Activated CD4-positive, alpha-beta memory T cell treated with anti-CD3 and anti-CD28 coated beads, Interleukin-2, amount 10 ng/mL, durations not matched to agents 7 days and 5 days (primary cell): Measurements from ENCODE around the gene CLIC5. TPM values are rescaled to one million over a fixed set of nuclear protein-coding genes. Genes with fewer than 3 reads are reported as not detected.

Experiments
- CTCF ChIA-PET: fragments of 350-600 bp; sonication (Branson Sonifier 250); formaldehyde crosslinking; loops from one replicate; lab custom pipeline; 2021; ENCODE audit warnings: antibody characterized with exemption, inconsistent platforms; lab: Charles Lee
- POLR2A ChIA-PET: fragments of 350-600 bp; sonication (Branson Sonifier 250); formaldehyde crosslinking; loops from one replicate; lab custom pipeline; 2021; ENCODE audit warnings: antibody characterized with exemption; lab: Charles Lee
- DNase-seq: peaks from one replicate; pipeline ENCODE4 v3.0.0-alpha.2; 2020
- H3K27ac Mint-ChIP-seq: one replicate; pipeline ENCODE4 v1.8.0; 2021; ENCODE audit warnings: mild to moderate bottlenecking, mixed read lengths
- H3K27me3 Mint-ChIP-seq: one replicate; pipeline ENCODE4 v1.8.0; 2021; ENCODE audit warnings: mixed read lengths
- H3K36me3 Mint-ChIP-seq: one replicate; pipeline ENCODE4 v1.8.0; 2021; ENCODE audit warnings: low read depth, mixed read lengths
- H3K4me1 Mint-ChIP-seq: one replicate; pipeline ENCODE4 v1.8.0; 2021; ENCODE audit warnings: mixed read lengths
- H3K4me3 Mint-ChIP-seq: one replicate; pipeline ENCODE4 v1.8.0; 2021; ENCODE audit warnings: mild to moderate bottlenecking, mixed read lengths
- H3K9me3 Mint-ChIP-seq: one replicate; pipeline ENCODE4 v1.8.0; 2021; ENCODE audit warnings: mixed read lengths
- total RNA-seq, 2 experiments: library from RNA; stranded (reverse); gene quantifications; one replicate each; pipeline ENCODE4 v1.2.3, GENCODE V29; 2021

CLIC5 gene
- total RNA-seq, 2 experiments from 2014 or later, result 7.4 to 8.4 TPM

- H3K27me3 Mint-ChIP-seq, result no peaks in the 10 kb centered on the region
- H3K9me3 Mint-ChIP-seq, result no peaks in the 10 kb centered on the region
- H3K36me3 Mint-ChIP-seq, result no peaks in the 10 kb centered on the region
- peaks cover 1% of the 10 kb centered on the region for H3K4me1 Mint-ChIP-seq
- ChIA-PET POLR2A (interaction anchor here (1.0 kb wide), 1 partner anchor 13 kb away, joined by 3 read pairs; no protein-coding TSS in a partner anchor), CTCF (no interaction called here)
- no peak overlapping the region for H3K4me3 Mint-ChIP-seq
- no peak for DNase-seq
- no peak overlapping the region for H3K27ac Mint-ChIP-seq
Measured at GRCh38 chr6:45843848-45844521, 171.7 kb downstream of the CLIC5 start.

- H3K4me1 Mint-ChIP-seq, result peaks cover 29% of the 10 kb centered on the region
- no peak for DNase-seq
- H3K27me3 Mint-ChIP-seq, result no peaks in the 10 kb centered on the region
- H3K4me3 Mint-ChIP-seq, result no peak overlapping the region
- no peaks in the 10 kb centered on the region for H3K36me3 Mint-ChIP-seq
- H3K9me3 Mint-ChIP-seq, result no peaks in the 10 kb centered on the region
- ChIA-PET CTCF (no interaction called here), POLR2A (no interaction called here)
- H3K27ac Mint-ChIP-seq, result no peak overlapping the region
Measured at GRCh38 chr6:45841062-45841461, 174.6 kb downstream of the CLIC5 start.

GRCh38 chr6:45838996-45839395, 176.7 kb downstream of the CLIC5 start:
- no peaks in the 10 kb centered on the region for H3K36me3 Mint-ChIP-seq
- H3K27me3 Mint-ChIP-seq, result no peaks in the 10 kb centered on the region
- ChIA-PET CTCF (interaction anchor here (2.6 kb wide), 1 partner anchor 84 kb away, joined by 9 read pairs; no protein-coding TSS in a partner anchor), POLR2A (interaction anchor here (0.6 to 0.9 kb wide), 2 partner anchors 9 to 66 kb away, joined by 3 to 4 read pairs; no protein-coding TSS in a partner anchor)
- no peak overlapping the region for H3K27ac Mint-ChIP-seq
- no peak for DNase-seq
- H3K4me1 Mint-ChIP-seq, result peaks cover 47% of the 10 kb centered on the region
- H3K9me3 Mint-ChIP-seq, result no peaks in the 10 kb centered on the region
- no peak overlapping the region for H3K4me3 Mint-ChIP-seq

- ChIA-PET CTCF (interaction anchor here (2.6 kb wide), 1 partner anchor 85 kb away, joined by 9 read pairs; no protein-coding TSS in a partner anchor), POLR2A (interaction anchor here (0.6 to 0.9 kb wide), 2 partner anchors 9 to 66 kb away, joined by 3 to 4 read pairs; no protein-coding TSS in a partner anchor)
- Mint-ChIP-seq H3K36me3 (no peaks in the 10 kb centered on the region), H3K4me1 (peaks cover 51% of the 10 kb centered on the region), H3K27me3 (no peaks in the 10 kb centered on the region), H3K27ac (no peak overlapping the region), H3K4me3 (no peak overlapping the region), H3K9me3 (no peaks in the 10 kb centered on the region)
- no peak for DNase-seq
Measured at GRCh38 chr6:45838451-45838850, 177.2 kb downstream of the CLIC5 start.

- H3K4me3 Mint-ChIP-seq, result no peak overlapping the region
- CTCF ChIA-PET, result interaction anchor here (2.6 kb wide), 1 partner anchor 85 kb away, joined by 9 read pairs; no protein-coding TSS in a partner anchor
- H3K27me3 Mint-ChIP-seq, result no peaks in the 10 kb centered on the region
- peak overlapping the region; percentile 37 for H3K27ac Mint-ChIP-seq
- H3K9me3 Mint-ChIP-seq, result no peaks in the 10 kb centered on the region
- POLR2A ChIA-PET, result interaction anchor here (0.6 to 1.5 kb wide), 4 partner anchors 36 to 247 kb away, joined by 3 to 4 read pairs (median 3); no protein-coding TSS in a partner anchor
- DNase-seq, result no peak
- H3K4me1 Mint-ChIP-seq, result peaks cover 52% of the 10 kb centered on the region
- H3K36me3 Mint-ChIP-seq, result no peaks in the 10 kb centered on the region
Measured at GRCh38 chr6:45837541-45838200, 178.0 kb downstream of the CLIC5 start.

- H3K27ac Mint-ChIP-seq, result no peak overlapping the region
- CTCF ChIA-PET, result interaction anchor here (1.1 to 2.6 kb wide), 2 partner anchors 86 to 122 kb away, joined by 3 to 9 read pairs; no protein-coding TSS in a partner anchor
- no peaks in the 10 kb centered on the region for H3K27me3 Mint-ChIP-seq
- no peak for DNase-seq
- H3K9me3 Mint-ChIP-seq, result no peaks in the 10 kb centered on the region
- H3K36me3 Mint-ChIP-seq, result no peaks in the 10 kb centered on the region
- POLR2A ChIA-PET, result interaction anchor here (1.1 to 1.5 kb wide), 2 partner anchors 35 to 59 kb away, joined by 3 to 4 read pairs; no protein-coding TSS in a partner anchor
- H3K4me1 Mint-ChIP-seq, result peaks cover 56% of the 10 kb centered on the region
- no peak overlapping the region for H3K4me3 Mint-ChIP-seq
Measured at GRCh38 chr6:45836984-45837383, 178.7 kb downstream of the CLIC5 start.

GRCh38 chr6:45836438-45836824, 179.2 kb downstream of the CLIC5 start:
- no peak overlapping the region for H3K27ac Mint-ChIP-seq
- DNase-seq, result no peak
- CTCF ChIA-PET, result interaction anchor here (1.1 to 2.6 kb wide), 2 partner anchors 87 to 122 kb away, joined by 3 to 9 read pairs; no protein-coding TSS in a partner anchor

GRCh38 chr6:45835721-45836437, 179.8 kb downstream of the CLIC5 start:
- ChIA-PET POLR2A (interaction anchor here (0.7 to 1.5 kb wide), 4 partner anchors 34 to 125 kb away, joined by 3 to 4 read pairs (median 3); no protein-coding TSS in a partner anchor), CTCF (interaction anchor here (1.1 to 1.8 kb wide), 2 partner anchors 121 kb away, joined by 3 to 5 read pairs; no protein-coding TSS in a partner anchor)
- no peaks in the 10 kb centered on the region for H3K36me3 Mint-ChIP-seq
- peak overlapping the region; percentile 13 for H3K27ac Mint-ChIP-seq
- H3K27me3 Mint-ChIP-seq, result no peaks in the 10 kb centered on the region
- peaks cover 67% of the 10 kb centered on the region for H3K4me1 Mint-ChIP-seq
- H3K9me3 Mint-ChIP-seq, result no peaks in the 10 kb centered on the region
- no peak for DNase-seq
- H3K4me3 Mint-ChIP-seq, result no peak overlapping the region

More at GRCh38 chr6:45836438-45836824, 179.2 kb downstream of the CLIC5 start:
- Mint-ChIP-seq H3K9me3 (no peaks in the 10 kb centered on the region), H3K4me3 (no peak overlapping the region), H3K4me1 (peaks cover 62% of the 10 kb centered on the region), H3K27me3 (no peaks in the 10 kb centered on the region), H3K36me3 (no peaks in the 10 kb centered on the region)
- POLR2A ChIA-PET, result interaction anchor here (1.5 kb wide), 1 partner anchor 59 kb away, joined by 4 read pairs; no protein-coding TSS in a partner anchor

GRCh38 chr6:45832063-45832462, 183.6 kb downstream of the CLIC5 start:
- Mint-ChIP-seq H3K9me3 (peaks cover 2% of the 10 kb centered on the region), H3K4me1 (peaks cover 69% of the 10 kb centered on the region), H3K36me3 (peaks cover 12% of the 10 kb centered on the region), H3K4me3 (no peak overlapping the region), H3K27me3 (no peaks in the 10 kb centered on the region), H3K27ac (peak overlapping the region; percentile 78)
- ChIA-PET POLR2A (interaction anchor here (0.6 to 1.3 kb wide), 3 partner anchors 12 to 1178 kb away, joined by 3 read pairs; no protein-coding TSS in a partner anchor), CTCF (interaction anchor here (0.6 to 0.7 kb wide), 2 partner anchors 416 to 1355 kb away, joined by 3 read pairs; no protein-coding TSS in a partner anchor)
- no peak for DNase-seq

Other genes starting within 250 kb of the CLIC5 start
- gene ENPP4, start 114.1 kb upstream of the CLIC5 start, total RNA-seq, result 1 to 10 TPM; 8.2 to 9.4 TPM
- gene ENPP5, start 155.1 kb upstream of the CLIC5 start, total RNA-seq, result not detected